Measurements from ENCODE around the gene UHRF1. TPM values are rescaled to one million over a fixed set of nuclear protein-coding genes. Genes with fewer than 3 reads are reported as not detected.

The UHRF1 gene
- total and polyA plus RNA-seq, 4 donors, result 0.06 to 57.4 (median 0.73) TPM

DNA sequence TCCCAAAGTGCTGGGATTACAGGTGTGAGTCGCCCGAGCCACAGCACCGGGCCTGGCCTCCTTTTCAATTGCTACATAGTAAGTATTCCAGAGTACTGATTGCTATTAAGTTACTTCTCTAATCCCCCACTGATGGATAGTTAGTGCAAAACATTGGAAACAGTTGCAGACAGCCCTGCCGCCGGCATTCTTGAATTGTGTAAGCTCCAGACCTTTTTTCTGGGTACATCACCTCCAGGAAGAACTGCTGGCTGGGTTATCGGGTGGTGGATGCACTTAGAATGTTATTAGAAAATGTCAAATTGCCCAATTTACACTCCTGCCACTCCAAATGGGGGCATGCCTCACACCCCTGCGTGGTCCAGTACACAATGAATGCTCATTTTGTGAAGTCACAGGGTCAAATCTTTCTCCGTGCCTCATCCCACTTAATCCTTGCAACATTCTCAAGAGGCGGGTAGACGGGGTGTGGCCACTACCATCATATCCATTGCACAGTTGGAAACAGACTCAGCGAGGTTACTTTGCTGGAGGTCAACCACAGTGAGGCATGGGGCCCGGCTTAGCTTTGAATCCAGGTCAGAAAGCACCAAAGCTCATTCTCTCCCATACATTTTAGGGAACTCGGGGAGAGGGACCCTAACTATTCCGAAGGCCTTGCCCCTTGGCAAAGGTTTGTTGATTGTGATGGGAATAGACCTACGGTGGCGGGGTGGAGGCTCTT is 58.6 kb downstream of the UHRF1 start:
- Histone ChIP-seq H3K27ac (ENCODE audit: low read depth in 1 of 2, low read length in 2 of 2) (peak overlapping the region in 1 of 2 donors; percentile 52), H3K9me3 (ENCODE audit: control insufficient read depth in 4 of 4, low read length in 3 of 4) (no peaks in the 10 kb centered on the region), H3K27me3 (ENCODE audit: control insufficient read depth in 4 of 4, insufficient read depth in 4 of 4, low read length in 3 of 4) (no peaks in the 10 kb centered on the region), H3K36me3 (ENCODE audit: control insufficient read depth in 4 of 4, insufficient read depth in 3 of 4, low read depth in 1 of 4, low read length in 3 of 4) (no peaks in the 10 kb centered on the region), H3K4me1 (ENCODE audit: control insufficient read depth in 4 of 4, insufficient read depth in 4 of 4, low read length in 3 of 4) (peaks cover 11 to 38% (median 33%) of the 10 kb centered on the region in 4 donors), H3K4me3 (ENCODE audit: low read depth in 1 of 3, low read length in 3 of 3) (no peak overlapping the region), H3K9ac (ENCODE audit: low read depth in 1 of 2, low read length in 2 of 2) (no peak overlapping the region)
- DNase-seq (ENCODE audit: low spot score), result no peak
- TF ChIP-seq RXRA (IDR thresholded peaks at IDR 0.05) (no peak), RAD21 (IDR thresholded peaks at IDR 0.05) (no peak), SP1 (IDR thresholded peaks at IDR 0.05) (no peak), ZBTB33 (IDR thresholded peaks at IDR 0.05) (no peak), FOXA1 (IDR thresholded peaks at IDR 0.05) (no peak), EGR1 (IDR thresholded peaks at IDR 0.05; ENCODE audit: low read depth in 2 of 2) (no peak), CTCF (IDR thresholded peaks at IDR 0.05; ENCODE audit: low read depth, low read length, missing input control) (no peak), FOXA2 (IDR thresholded peaks at IDR 0.05) (no peak), MAX (IDR thresholded peaks at IDR 0.05) (no peak), TAF1 (conservative IDR thresholded peaks at IDR 0.05) (no peak), HNF4A (conservative IDR thresholded peaks at IDR 0.05) (no peak), JUND (IDR thresholded peaks at IDR 0.05) (no peak)
- 84% methylated on average over 16 of the region's 16 CpGs for WGBS

- no peaks in the 10 kb centered on the region for H3K36me3 ChIP-seq (ENCODE audit: control insufficient read depth in 4 of 4, insufficient read depth in 3 of 4, low read depth in 1 of 4, low read length in 3 of 4)
- under 1% methylated on average over 96 of the region's 96 CpGs for WGBS
- H3K4me3 ChIP-seq (ENCODE audit: low read depth in 1 of 3, low read length in 3 of 3), result peak within 1 kb of the TSS; percentile 67 to 87 (median 80)
- no peaks in the 10 kb centered on the region for H3K9me3 ChIP-seq (ENCODE audit: control insufficient read depth in 4 of 4, low read length in 3 of 4)
- no peaks in the 10 kb centered on the region for H3K27me3 ChIP-seq (ENCODE audit: control insufficient read depth in 4 of 4, insufficient read depth in 4 of 4, low read length in 3 of 4)
- H3K9ac ChIP-seq (ENCODE audit: low read depth in 1 of 2, low read length in 2 of 2), result peak within 1 kb of the TSS; percentile 58 to 69
- TF ChIP-seq, protein P1, sequence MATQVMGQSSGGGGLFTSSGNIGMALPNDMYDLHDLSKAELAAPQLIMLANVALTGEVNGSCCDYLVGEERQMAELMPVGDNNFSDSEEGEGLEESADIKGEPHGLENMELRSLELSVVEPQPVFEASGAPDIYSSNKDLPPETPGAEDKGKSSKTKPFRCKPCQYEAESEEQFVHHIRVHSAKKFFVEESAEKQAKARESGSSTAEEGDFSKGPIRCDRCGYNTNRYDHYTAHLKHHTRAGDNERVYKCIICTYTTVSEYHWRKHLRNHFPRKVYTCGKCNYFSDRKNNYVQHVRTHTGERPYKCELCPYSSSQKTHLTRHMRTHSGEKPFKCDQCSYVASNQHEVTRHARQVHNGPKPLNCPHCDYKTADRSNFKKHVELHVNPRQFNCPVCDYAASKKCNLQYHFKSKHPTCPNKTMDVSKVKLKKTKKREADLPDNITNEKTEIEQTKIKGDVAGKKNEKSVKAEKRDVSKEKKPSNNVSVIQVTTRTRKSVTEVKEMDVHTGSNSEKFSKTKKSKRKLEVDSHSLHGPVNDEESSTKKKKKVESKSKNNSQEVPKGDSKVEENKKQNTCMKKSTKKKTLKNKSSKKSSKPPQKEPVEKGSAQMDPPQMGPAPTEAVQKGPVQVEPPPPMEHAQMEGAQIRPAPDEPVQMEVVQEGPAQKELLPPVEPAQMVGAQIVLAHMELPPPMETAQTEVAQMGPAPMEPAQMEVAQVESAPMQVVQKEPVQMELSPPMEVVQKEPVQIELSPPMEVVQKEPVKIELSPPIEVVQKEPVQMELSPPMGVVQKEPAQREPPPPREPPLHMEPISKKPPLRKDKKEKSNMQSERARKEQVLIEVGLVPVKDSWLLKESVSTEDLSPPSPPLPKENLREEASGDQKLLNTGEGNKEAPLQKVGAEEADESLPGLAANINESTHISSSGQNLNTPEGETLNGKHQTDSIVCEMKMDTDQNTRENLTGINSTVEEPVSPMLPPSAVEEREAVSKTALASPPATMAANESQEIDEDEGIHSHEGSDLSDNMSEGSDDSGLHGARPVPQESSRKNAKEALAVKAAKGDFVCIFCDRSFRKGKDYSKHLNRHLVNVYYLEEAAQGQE (IDR thresholded peaks at IDR 0.05), result peak; percentile 44
- TF ChIP-seq TAF1 (conservative IDR thresholded peaks at IDR 0.05) (no peak), MAX (IDR thresholded peaks at IDR 0.05) (peak; percentile 38), RXRA (IDR thresholded peaks at IDR 0.05) (peak in 1 of 2 donors; percentile 26), GABPA (IDR thresholded peaks at IDR 0.05 in 1 of 2, conservative IDR thresholded peaks at IDR 0.05 in 1 of 2) (peak in 1 of 2 donors; percentile 38), SP1 (IDR thresholded peaks at IDR 0.05) (peak; percentile 99)
- peaks cover 11 to 41% (median 34%) of the 10 kb centered on the region in 4 donors for H3K4me1 ChIP-seq (ENCODE audit: control insufficient read depth in 4 of 4, insufficient read depth in 4 of 4, low read length in 3 of 4)
- H3K27ac ChIP-seq (ENCODE audit: low read depth in 1 of 2, low read length in 2 of 2), result peak within 1 kb of the TSS; percentile 52 to 80
- peak; percentile 98 for DNase-seq (ENCODE audit: low spot score)
Measured at GRCh38 chr19:4968462-4969291, 59.4 kb downstream of the UHRF1 start, which contains the start of gene KDM4B. TSS of gene KDM4B (plus strand) at chr19:4969113. CDS start at chr19:5032891, 63,778 bp downstream.
